Stomach (tissue), 4 donors: ENCODE measurements around the gene OTUD3.

Source experiments
- CTCF ChIP-seq, 7 experiments: fragments of 450-650 bp in 4 of 7; fragments of 200-600 bp in 3 of 7; sonication (generic) in 3 of 7; IDR thresholded peaks; one replicate each; pipeline ENCODE4 v1.5.1; 2016 to 2019; ENCODE audit warnings: antibody characterized with exemption in 7 of 7, control low read depth in 2 of 7, mild to moderate bottlenecking in 1 of 7
- POLR2A ChIP-seq, 4 donors: fragments of 450-650 bp; IDR thresholded peaks; one replicate each; pipeline ENCODE4 v1.6.1; 2016; ENCODE audit warnings: antibody characterized with exemption in 4 of 4, control low read depth in 2 of 4, mild to moderate bottlenecking in 1 of 4, moderate library complexity in 1 of 4
- POLR2AphosphoS5 ChIP-seq, 3 donors: sonication (generic); formaldehyde crosslinking; IDR thresholded peaks; one replicate each; pipeline ENCODE4 v1.6.1; 2016; ENCODE audit warnings: antibody characterized with exemption in 3 of 3

- TF ChIP-seq POLR2AphosphoS5 (IDR thresholded peaks at IDR 0.05) = no peak
- TF ChIP-seq CTCF (IDR thresholded peaks at IDR 0.05) = no peak
- no peak for TF ChIP-seq POLR2A (IDR thresholded peaks at IDR 0.05)
Observed at GRCh38 chr1:19909971-19910370, 27.8 kb downstream of the OTUD3 start.
